ENCODE data around the gene ROBO1.
"Not testable (repeated sequence)": the region's sequence is repeated elsewhere in the genome, so short reads cannot be mapped to it uniquely, and the experiment has no call there.

Gene ROBO1

GRCh38 chr3:79517766-79518413, 249.9 kb downstream of the ROBO1 start:
- ChIA-PET CTCF (interaction anchor here (0.6 to 0.7 kb wide), 3 partner anchors 564 to 1630 kb away, joined by 3 to 4 read pairs (median 4); no protein-coding TSS in a partner anchor), POLR2A (ENCODE audit: low non-redundant PET) (no interaction called here)
- peak; percentile 46 for TF ChIP-seq CTCF (conservative IDR thresholded peaks at IDR 0.05; ENCODE audit: low read depth)
- no peak overlapping the region for H3K27ac ChIP-seq
- DNase-seq (ENCODE audit: low spot score): no peak

- CTCF ChIA-PET: no interaction called here
- POLR2A ChIA-PET (ENCODE audit: low non-redundant PET): no interaction called here
- no peak overlapping the region for H3K27ac ChIP-seq
- DNase-seq (ENCODE audit: low spot score): no peak
- no peak for TF ChIP-seq CTCF (conservative IDR thresholded peaks at IDR 0.05; ENCODE audit: low read depth)
These were observed 251.0 kb downstream of the ROBO1 start for GRCh38 chr3:79516795-79517194.

- POLR2A ChIA-PET (ENCODE audit: low non-redundant PET): no interaction called here
- no peak overlapping the region for H3K27ac ChIP-seq
- CTCF ChIA-PET: no interaction called here
- TF ChIP-seq CTCF (conservative IDR thresholded peaks at IDR 0.05; ENCODE audit: low read depth): no peak
- DNase-seq (ENCODE audit: low spot score): no peak
These were observed 252.7 kb downstream of the ROBO1 start for GRCh38 chr3:79515072-79515471.

GRCh38 chr3:79514069-79514468, 253.7 kb downstream of the ROBO1 start:
- DNase-seq (ENCODE audit: low spot score): no peak
- CTCF ChIA-PET: no interaction called here
- TF ChIP-seq CTCF (conservative IDR thresholded peaks at IDR 0.05; ENCODE audit: low read depth): no peak
- POLR2A ChIA-PET (ENCODE audit: low non-redundant PET): no interaction called here
- H3K27ac ChIP-seq: no peak overlapping the region

- POLR2A ChIA-PET (ENCODE audit: low non-redundant PET): interaction anchor here (0.7 kb wide), 1 partner anchor 262 kb away, joined by 3 read pairs; no protein-coding TSS in a partner anchor
- CTCF ChIA-PET: no interaction called here
- no peak overlapping the region for H3K27ac ChIP-seq
- TF ChIP-seq CTCF (conservative IDR thresholded peaks at IDR 0.05; ENCODE audit: low read depth): no peak
- no peak for DNase-seq (ENCODE audit: low spot score)
These were observed 261.0 kb downstream of the ROBO1 start for GRCh38 chr3:79506751-79507150.

GRCh38 chr3:79502216-79502681, 265.5 kb downstream of the ROBO1 start:
- CTCF ChIA-PET: interaction anchor here (0.5 to 0.6 kb wide), 2 partner anchors 1050 to 1800 kb away, joined by 3 to 4 read pairs; no protein-coding TSS in a partner anchor
- DNase-seq (ENCODE audit: low spot score); POLR2A ChIA-PET (ENCODE audit: low non-redundant PET); H3K27ac ChIP-seq: not testable (repeated sequence)

GRCh38 chr3:79497447-79498111, 270.2 kb downstream of the ROBO1 start:
- TF ChIP-seq CTCF (conservative IDR thresholded peaks at IDR 0.05; ENCODE audit: low read depth): peak; percentile 76
- CTCF ChIA-PET: no interaction called here
- peak; percentile 14 for DNase-seq (ENCODE audit: low spot score)
- POLR2A ChIA-PET (ENCODE audit: low non-redundant PET): no interaction called here
- H3K27ac ChIP-seq: no peak overlapping the region

All from RWPE1 (cell line).